H9 (cell line): ENCODE results near the gene ENDOV. TPM values are rescaled to one million over a fixed set of nuclear protein-coding genes. Genes with fewer than 3 reads are reported as not detected.

Source experiments
- DNase-seq: peaks from one replicate; pipeline ENCODE4 v3.0.0-alpha.2; 2017
- H2AFZ ChIP-seq: one replicate; pipeline ENCODE4 v1.6.1; 2013; ENCODE audit warnings: mild to moderate bottlenecking, low read length, control low read depth, moderate library complexity
- H2AK5ac ChIP-seq: 2 replicates; pipeline ENCODE4 v1.6.1; 2013; ENCODE audit warnings: low read length, control low read depth, mixed read lengths; ENCODE audit not compliant: insufficient read length
- H2BK120ac ChIP-seq: one replicate; pipeline ENCODE4 v1.6.1; 2013; ENCODE audit warnings: low read depth, mild to moderate bottlenecking, low read length, control low read depth, inconsistent platforms; ENCODE audit not compliant: poor library complexity, severe bottlenecking
- H2BK12ac ChIP-seq: 2 replicates; pipeline ENCODE4 v1.6.1; 2013; ENCODE audit warnings: low read length, control low read depth, mixed read lengths, low read depth; ENCODE audit not compliant: insufficient read length
- H2BK15ac ChIP-seq: 2 replicates; pipeline ENCODE4 v1.6.1; 2013; ENCODE audit warnings: low read depth, low read length, control low read depth
- H2BK20ac ChIP-seq: one replicate; pipeline ENCODE4 v1.6.1; 2013; ENCODE audit warnings: low read depth, mild to moderate bottlenecking, low read length, control low read depth, inconsistent platforms; ENCODE audit not compliant: poor library complexity, severe bottlenecking
- H2BK5ac ChIP-seq: 2 replicates; pipeline ENCODE4 v1.6.1; 2013; ENCODE audit warnings: low read length, control low read depth, mixed read lengths; ENCODE audit not compliant: insufficient read length
- H3K14ac ChIP-seq: 2 replicates; pipeline ENCODE4 v1.6.1; 2013; ENCODE audit warnings: low read length, control low read depth; ENCODE audit not compliant: insufficient read depth
- H3K18ac ChIP-seq: 2 replicates; pipeline ENCODE4 v1.6.1; 2013; ENCODE audit warnings: low read depth, mild to moderate bottlenecking, mixed read lengths, low read length, control low read depth; ENCODE audit not compliant: insufficient read length
- H3K23ac ChIP-seq: 2 replicates; pipeline ENCODE4 v1.6.1; 2013; ENCODE audit warnings: low read length, control low read depth, mixed read lengths, low read depth; ENCODE audit not compliant: insufficient read length
- H3K23me2 ChIP-seq: 2 replicates; pipeline ENCODE4 v1.6.1; 2013; ENCODE audit warnings: low read depth, mild to moderate bottlenecking, mixed read lengths, low read length, control low read depth; ENCODE audit not compliant: insufficient read length, poor library complexity, severe bottlenecking
- H3K27ac ChIP-seq: 2 replicates; pipeline ENCODE4 v1.5.1; 2013; ENCODE audit warnings: low read length, control low read depth, mixed read lengths, low read depth; ENCODE audit not compliant: insufficient read length
- H3K27me3 ChIP-seq: 2 replicates; pipeline ENCODE4 v1.6.1; 2013; ENCODE audit warnings: low read length, control low read depth, inconsistent platforms; ENCODE audit not compliant: insufficient read depth
- H3K4ac ChIP-seq: 2 replicates; pipeline ENCODE4 v1.6.1; 2013; ENCODE audit warnings: low read depth, mild to moderate bottlenecking, control low read depth, inconsistent platforms, low read length, moderate library complexity
- H3K4me1 ChIP-seq: 2 replicates; pipeline ENCODE4 v1.6.1; 2013; ENCODE audit warnings: low read length, control low read depth, inconsistent platforms; ENCODE audit not compliant: insufficient read depth
- H3K4me2 ChIP-seq: 2 replicates; pipeline ENCODE4 v1.6.1; 2013; ENCODE audit warnings: low read length, control low read depth, mixed read lengths; ENCODE audit not compliant: insufficient read length, insufficient read depth
- H3K56ac ChIP-seq: 2 replicates; pipeline ENCODE4 v1.6.1; 2013; ENCODE audit warnings: low read depth, mild to moderate bottlenecking, mixed read lengths, low read length, control low read depth; ENCODE audit not compliant: insufficient read length
- H3K79me1 ChIP-seq: 2 replicates; pipeline ENCODE4 v1.6.1; 2013; ENCODE audit warnings: low read depth, mild to moderate bottlenecking, moderate library complexity, low read length, control low read depth, inconsistent platforms; ENCODE audit not compliant: insufficient read depth, poor library complexity, severe bottlenecking
- H3K79me2 ChIP-seq: 2 replicates; pipeline ENCODE4 v1.6.1; 2013; ENCODE audit warnings: low read length, control low read depth, inconsistent platforms; ENCODE audit not compliant: insufficient read depth
- H3K9ac ChIP-seq: 2 replicates; pipeline ENCODE4 v1.6.1; 2013; ENCODE audit warnings: low read length, control low read depth, mixed read lengths; ENCODE audit not compliant: insufficient read length; ENCODE audit errors: extremely low read depth
- H3K9me3 ChIP-seq: one replicate; pipeline ENCODE4 v1.6.1; 2013; ENCODE audit warnings: low read depth, low read length, inconsistent platforms; ENCODE audit not compliant: control insufficient read depth
- H3T11ph ChIP-seq: one replicate; pipeline ENCODE4 v1.6.1; 2013; ENCODE audit warnings: mild to moderate bottlenecking, low read length, control low read depth, inconsistent platforms
- H4K20me1 ChIP-seq: one replicate; pipeline ENCODE4 v1.6.1; 2013; ENCODE audit not compliant: control insufficient read depth, insufficient read length, insufficient read depth
- H4K5ac ChIP-seq: 2 replicates; pipeline ENCODE4 v1.6.1; 2013; ENCODE audit warnings: low read depth, mild to moderate bottlenecking, mixed read lengths, low read length, control low read depth; ENCODE audit not compliant: insufficient read length
- H4K8ac ChIP-seq: replicated peaks from 2 replicates; pipeline ENCODE4 v1.6.1; 2013; ENCODE audit warnings: low read length, control low read depth, mixed read lengths, low read depth; ENCODE audit not compliant: insufficient read length
- H4K91ac ChIP-seq: 2 replicates; pipeline ENCODE4 v1.6.1; 2013; ENCODE audit warnings: low read depth, mild to moderate bottlenecking, moderate library complexity, mixed read lengths, low read length, control low read depth; ENCODE audit not compliant: insufficient read length
- H3K27ac Mint-ChIP-seq, 3 experiments: 2 replicates in 2 of 3; 3 replicates in 1 of 3; pipeline ENCODE4 v1.8.0; 2020 to 2021; ENCODE audit warnings: mixed read lengths in 3 of 3, mild to moderate bottlenecking in 1 of 3, moderate library complexity in 1 of 3
- H3K27me3 Mint-ChIP-seq: 2 replicates; pipeline ENCODE4 v1.8.0; 2021; ENCODE audit warnings: low read depth, mild to moderate bottlenecking, moderate library complexity, mixed read lengths
- H3K36me3 Mint-ChIP-seq, 3 experiments: 2 replicates in 2 of 3; 3 replicates in 1 of 3; pipeline ENCODE4 v1.8.0; 2020 to 2021; ENCODE audit warnings: low read depth in 3 of 3, mixed read lengths in 3 of 3; ENCODE audit not compliant: insufficient read depth in 1 of 3
- H3K4me1 Mint-ChIP-seq, 2 experiments: 2 replicates each; pipeline ENCODE4 v1.8.0; 2020; ENCODE audit warnings: mixed read lengths in 2 of 2
- H3K4me3 Mint-ChIP-seq, 2 experiments: 2 replicates in 1 of 2; 3 replicates in 1 of 2; pipeline ENCODE4 v1.8.0; 2020 to 2021; ENCODE audit warnings: mild to moderate bottlenecking in 2 of 2, mixed read lengths in 2 of 2, moderate library complexity in 1 of 2
- H3K9me3 Mint-ChIP-seq, 2 experiments: 2 replicates in 1 of 2; 3 replicates in 1 of 2; pipeline ENCODE4 v1.8.0; 2020; ENCODE audit warnings: mild to moderate bottlenecking in 2 of 2, mixed read lengths in 2 of 2, moderate library complexity in 1 of 2
- WGBS: extraction: QIAGEN DNeasy Blood & Tissue Kit; methylation state at CpG from one replicate; pipeline ENCODE4 v1.1.7; 2013; ENCODE audit warnings: missing lambda C conversion rate, low lambda C conversion rate, mixed read lengths; ENCODE audit not compliant: insufficient read length; ENCODE audit errors: extremely low coverage; 5-methylcytosine and 5-hydroxymethylcytosine counted together
- total RNA-seq: library from RNA; stranded (reverse); gene quantifications from 2 replicates; pipeline ENCODE4 v1.2.1, GENCODE V29; 2021
- TF ChIP-seq, protein P1 (sequence below): fragments of 200-600 bp; sonication (generic); conservative IDR thresholded peaks from 3 replicates; pipeline ENCODE4 v1.8.0; 2021; ENCODE audit warnings: antibody characterized with exemption, mild to moderate bottlenecking

The ENDOV gene
- total RNA-seq, 1 experiment from 2014 or later, result 17.1 TPM

DNA sequence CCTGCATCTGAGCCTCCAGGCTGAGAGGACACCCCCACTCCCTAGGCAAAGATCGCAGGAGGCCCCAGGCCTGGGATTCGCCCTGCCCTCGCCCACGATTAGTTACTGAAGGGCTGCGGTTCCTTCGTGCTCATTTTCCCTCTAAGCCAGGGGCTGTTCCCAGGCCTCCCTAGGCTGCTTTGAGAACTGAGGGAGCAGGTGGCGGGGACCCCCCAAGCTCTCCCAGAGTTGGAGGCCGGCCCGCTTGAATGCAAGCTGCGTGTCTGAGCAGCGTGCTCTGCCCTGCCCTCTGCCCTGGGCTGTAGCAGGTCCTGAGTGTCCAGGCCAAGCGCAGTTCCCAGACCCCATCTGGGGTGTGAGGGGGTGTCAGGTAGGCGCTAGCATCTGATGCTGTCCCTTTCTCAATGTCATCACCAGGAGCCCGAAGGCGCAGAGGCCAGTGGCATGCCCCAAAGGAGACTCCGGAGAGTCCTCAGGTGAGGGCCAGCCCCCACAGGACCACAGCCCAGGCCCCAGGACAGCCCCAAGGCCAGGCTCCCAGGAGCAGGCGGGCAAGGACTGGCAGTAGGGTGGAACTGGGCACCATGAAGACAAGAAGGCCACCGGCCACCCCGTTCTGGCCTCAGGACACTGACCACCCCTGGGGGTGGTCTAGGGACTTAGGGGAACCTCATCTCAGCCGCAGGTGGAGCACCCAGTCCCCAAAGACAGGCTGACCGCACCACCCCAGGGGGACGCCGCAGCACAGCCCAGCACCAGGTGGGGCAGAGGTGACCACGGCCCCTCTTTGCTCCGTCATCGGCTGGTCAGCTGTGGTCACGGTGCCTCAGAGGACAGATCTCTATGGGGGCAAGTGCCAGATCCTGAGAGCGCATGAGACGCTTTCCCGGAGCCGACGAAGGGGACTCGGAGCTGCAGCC is 14.6 kb downstream of the ENDOV start:
- Histone ChIP-seq H2BK5ac (no peak overlapping the region), H3K4me2 (no peak overlapping the region), H3K9me3 (no peaks in the 10 kb centered on the region), H3K23ac (no peak overlapping the region), H3K56ac (no peak overlapping the region), H4K5ac (no peak overlapping the region), H3K27ac (no peak overlapping the region), H3K79me1 (no peaks in the 10 kb centered on the region), H2BK15ac (no peak overlapping the region), H2BK120ac (no peak overlapping the region), H2BK12ac (no peak overlapping the region), H3K23me2 (no peaks in the 10 kb centered on the region), H3K9ac (no peak overlapping the region), H4K20me1 (no peaks in the 10 kb centered on the region), H2AFZ (no peak overlapping the region), H2BK20ac (no peak overlapping the region), H3K27me3 (no peaks in the 10 kb centered on the region), H4K8ac (no peak overlapping the region), H3K4ac (no peak overlapping the region), H2AK5ac (no peak overlapping the region), H3K79me2 (no peaks in the 10 kb centered on the region), H3K14ac (no peak overlapping the region), H3T11ph (no peak overlapping the region), H3K4me1 (no peaks in the 10 kb centered on the region), H4K91ac (no peak overlapping the region), H3K18ac (no peak overlapping the region)
- no peaks in the 10 kb centered on the region for H3K36me3 Mint-ChIP-seq
- TF ChIP-seq, protein P1, sequence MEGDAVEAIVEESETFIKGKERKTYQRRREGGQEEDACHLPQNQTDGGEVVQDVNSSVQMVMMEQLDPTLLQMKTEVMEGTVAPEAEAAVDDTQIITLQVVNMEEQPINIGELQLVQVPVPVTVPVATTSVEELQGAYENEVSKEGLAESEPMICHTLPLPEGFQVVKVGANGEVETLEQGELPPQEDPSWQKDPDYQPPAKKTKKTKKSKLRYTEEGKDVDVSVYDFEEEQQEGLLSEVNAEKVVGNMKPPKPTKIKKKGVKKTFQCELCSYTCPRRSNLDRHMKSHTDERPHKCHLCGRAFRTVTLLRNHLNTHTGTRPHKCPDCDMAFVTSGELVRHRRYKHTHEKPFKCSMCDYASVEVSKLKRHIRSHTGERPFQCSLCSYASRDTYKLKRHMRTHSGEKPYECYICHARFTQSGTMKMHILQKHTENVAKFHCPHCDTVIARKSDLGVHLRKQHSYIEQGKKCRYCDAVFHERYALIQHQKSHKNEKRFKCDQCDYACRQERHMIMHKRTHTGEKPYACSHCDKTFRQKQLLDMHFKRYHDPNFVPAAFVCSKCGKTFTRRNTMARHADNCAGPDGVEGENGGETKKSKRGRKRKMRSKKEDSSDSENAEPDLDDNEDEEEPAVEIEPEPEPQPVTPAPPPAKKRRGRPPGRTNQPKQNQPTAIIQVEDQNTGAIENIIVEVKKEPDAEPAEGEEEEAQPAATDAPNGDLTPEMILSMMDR, result no peak
- WGBS, result no CpG with 5 or more reads among the region's 33 CpGs
- no peaks in the 10 kb centered on the region for H3K9me3 Mint-ChIP-seq
- no peak overlapping the region for H3K4me3 Mint-ChIP-seq
- H3K27me3 Mint-ChIP-seq, result peaks cover 7% of the 10 kb centered on the region
- peaks cover 4 to 10% of the 10 kb centered on the region in 2 experiments for H3K4me1 Mint-ChIP-seq
- H3K27ac Mint-ChIP-seq, result no peak overlapping the region
- DNase-seq, result no peak
